Osteoblast (primary cell): ENCODE data around the gene OTOP3. TPM values are rescaled to one million over a fixed set of nuclear protein-coding genes. Genes with fewer than 3 reads are reported as not detected.

Experiments
- DNase-seq: peaks from one replicate; pipeline ENCODE4 v3.0.0; 2011; ENCODE audit warnings: low spot score, mixed read lengths; ENCODE audit not compliant: insufficient read length; ENCODE audit errors: missing footprints
- H2AFZ ChIP-seq: 2 replicates; pipeline ENCODE4 v1.6.0; 2011; ENCODE audit warnings: mild to moderate bottlenecking, low read length
- H3K27ac ChIP-seq: 2 replicates; pipeline ENCODE4 v1.5.1; 2011; ENCODE audit warnings: mild to moderate bottlenecking, low read depth, low read length, moderate library complexity
- H3K27me3 ChIP-seq: 2 replicates; pipeline ENCODE4 v1.6.0; 2012; ENCODE audit warnings: mild to moderate bottlenecking, control low read depth, inconsistent platforms, low read length, moderate library complexity; ENCODE audit not compliant: insufficient read depth
- H3K36me3 ChIP-seq: 2 replicates; pipeline ENCODE4 v1.5.1; 2011; ENCODE audit warnings: mild to moderate bottlenecking, low read length, control low read depth, moderate library complexity; ENCODE audit not compliant: insufficient read depth
- H3K4me1 ChIP-seq: 2 replicates; pipeline ENCODE4 v1.5.1; 2011; ENCODE audit warnings: mild to moderate bottlenecking, low read length, control low read depth, moderate library complexity; ENCODE audit not compliant: insufficient read depth
- H3K4me2 ChIP-seq: 2 replicates; pipeline ENCODE4 v1.6.0; 2011; ENCODE audit warnings: mild to moderate bottlenecking, low read length; ENCODE audit not compliant: insufficient read depth
- H3K4me3 ChIP-seq: fragments of 200-600 bp; sonication (generic); 3 replicates; pipeline ENCODE4 v1.5.1; 2012; ENCODE audit warnings: mild to moderate bottlenecking, low read length, inconsistent platforms; ENCODE audit not compliant: insufficient read depth
- H3K79me2 ChIP-seq: 2 replicates; pipeline ENCODE4 v1.6.0; 2012; ENCODE audit warnings: mild to moderate bottlenecking, low read length, control low read depth, inconsistent platforms; ENCODE audit not compliant: insufficient read depth
- H3K9me3 ChIP-seq: 2 replicates; pipeline ENCODE4 v1.5.1; 2011; ENCODE audit warnings: low read depth, low read length, control low read depth
- H4K20me1 ChIP-seq: 2 replicates; pipeline ENCODE4 v1.6.0; 2012; ENCODE audit warnings: mild to moderate bottlenecking, low read length, control low read depth; ENCODE audit not compliant: insufficient read depth
- CTCF ChIP-seq: IDR thresholded peaks from 2 replicates; pipeline ENCODE4 v1.5.1; 2011; ENCODE audit warnings: mild to moderate bottlenecking, low read depth, low read length, moderate library complexity; ENCODE audit errors: extremely low read depth
- total RNA-seq: library from RNA; depleted of rRNA; stranded (reverse); fragments of >200 nt; gene quantifications from 2 replicates; pipeline ENCODE4 v1.2.3, GENCODE V29; 2012

Gene OTOP3
- total RNA-seq, 1 donor = not detected

GRCh38 chr17:74952431-74953133, 16.9 kb downstream of the OTOP3 start:
- no peaks in the 10 kb centered on the region for H3K9me3 ChIP-seq

DNA sequence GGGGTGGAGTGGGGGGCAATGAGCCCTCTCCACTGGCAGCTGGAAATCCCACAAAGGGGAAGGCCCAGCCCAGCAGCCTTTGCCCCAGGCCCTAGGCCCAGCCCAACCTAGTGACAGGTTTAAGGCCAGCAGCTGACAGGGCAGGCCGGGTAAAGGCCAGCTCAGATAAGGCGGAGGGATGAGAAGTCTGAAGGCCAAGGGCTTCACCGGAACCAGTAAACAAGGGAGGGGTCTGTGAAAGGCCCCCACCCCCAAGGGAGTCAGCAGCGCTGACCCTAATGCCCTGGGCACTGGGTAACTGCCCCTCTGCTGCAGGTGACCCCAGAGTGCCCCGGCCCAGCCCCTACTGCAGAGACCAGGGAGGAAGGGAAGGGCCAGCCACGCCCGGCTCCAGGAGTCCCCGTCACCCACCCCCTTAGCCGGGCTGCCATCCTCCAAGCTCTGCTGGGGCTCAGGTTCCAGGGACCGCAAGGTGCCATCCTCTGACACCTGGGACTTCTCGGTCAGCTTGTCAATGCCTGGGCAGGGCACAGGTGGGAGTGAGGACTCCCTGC, 17.5 kb downstream of the OTOP3 start:
- Histone ChIP-seq H3K9me3 (no peaks in the 10 kb centered on the region), H3K4me2 (no peak overlapping the region), H3K27ac (no peak overlapping the region), H3K79me2 (no peaks in the 10 kb centered on the region), H3K36me3 (no peaks in the 10 kb centered on the region), H4K20me1 (no peaks in the 10 kb centered on the region), H2AFZ (no peak overlapping the region), H3K27me3 (peaks cover 5% of the 10 kb centered on the region), H3K4me3 (no peak overlapping the region), H3K4me1 (no peaks in the 10 kb centered on the region)
- TF ChIP-seq CTCF = no peak
- DNase-seq = peak; percentile 90

More at GRCh38 chr17:74952431-74953133, 16.9 kb downstream of the OTOP3 start:
- Histone ChIP-seq H3K4me1 (no peaks in the 10 kb centered on the region), H2AFZ (no peak overlapping the region), H3K4me2 (no peak overlapping the region), H4K20me1 (no peaks in the 10 kb centered on the region), H3K27me3 (peaks cover 8% of the 10 kb centered on the region), H3K36me3 (no peaks in the 10 kb centered on the region), H3K4me3 (no peak overlapping the region), H3K79me2 (no peaks in the 10 kb centered on the region), H3K27ac (no peak overlapping the region)
- no peak for DNase-seq
- TF ChIP-seq CTCF = no peak

DNA sequence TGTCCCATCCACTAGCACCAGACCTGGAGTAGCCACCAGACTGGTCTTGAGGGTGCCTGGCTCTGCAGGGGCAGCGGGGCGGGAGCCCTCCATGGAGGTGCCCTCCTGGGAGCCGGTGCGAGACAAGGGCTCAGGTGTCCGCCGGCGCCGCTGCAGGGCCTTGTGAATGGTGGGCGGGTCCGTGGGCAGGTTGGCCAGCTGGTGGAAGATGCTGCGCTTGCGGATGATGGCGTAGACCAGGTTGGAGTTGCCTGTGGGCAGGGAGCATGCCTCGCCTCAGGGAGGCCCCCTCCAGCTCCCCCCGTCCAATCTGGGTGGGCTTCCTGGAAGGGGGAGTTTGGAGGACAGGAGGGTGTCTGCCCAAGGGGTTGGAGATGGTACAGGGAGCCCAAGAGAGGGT, 18.4 kb downstream of the OTOP3 start:
- Histone ChIP-seq H3K27ac (no peak overlapping the region), H3K4me1 (no peaks in the 10 kb centered on the region), H3K9me3 (no peaks in the 10 kb centered on the region), H3K79me2 (no peaks in the 10 kb centered on the region), H3K4me3 (no peak overlapping the region), H4K20me1 (no peaks in the 10 kb centered on the region), H3K36me3 (no peaks in the 10 kb centered on the region), H3K27me3 (peaks cover 5% of the 10 kb centered on the region), H3K4me2 (no peak overlapping the region), H2AFZ (no peak overlapping the region)
- no peak for TF ChIP-seq CTCF
- no peak for DNase-seq

- Histone ChIP-seq H2AFZ (no peak overlapping the region), H3K79me2 (no peaks in the 10 kb centered on the region), H4K20me1 (no peaks in the 10 kb centered on the region), H3K9me3 (no peaks in the 10 kb centered on the region), H3K4me2 (no peak overlapping the region), H3K27ac (no peak overlapping the region), H3K4me3 (no peak overlapping the region), H3K27me3 (peaks cover 5% of the 10 kb centered on the region), H3K36me3 (no peaks in the 10 kb centered on the region), H3K4me1 (no peaks in the 10 kb centered on the region)
- DNase-seq = no peak
- TF ChIP-seq CTCF = no peak
Measured at GRCh38 chr17:74954665-74955421, 19.1 kb downstream of the OTOP3 start.
